Left lung (tissue), 10 donors: Measurements from ENCODE around the gene ZNF408. TPM values are rescaled to one million over a fixed set of nuclear protein-coding genes. Genes with fewer than 3 reads are reported as not detected.

ENCODE experiments used
- ATAC-seq: fragments of 200-7000 bp; cut with Tn5 transposase; one replicate; pipeline ENCODE4 v1.9.1; 2020; ENCODE audit warnings: moderate library complexity
- DNase-seq, 4 donors: peaks; one replicate each; pipeline ENCODE4 v3.0.0-alpha.2; 2013 to 2020
- H3K27ac ChIP-seq, 2 donors: fragments of 200-600 bp; sonication (generic) in 1 of 2; one replicate each; pipeline versions ENCODE4 v1.5.0 to v1.8.0; 2020 to 2021
- H3K27me3 ChIP-seq, 2 donors: fragments of 200-600 bp; sonication (generic) in 1 of 2; one replicate each; pipeline versions ENCODE4 v1.5.0 to v1.8.0; 2020 to 2021
- H3K36me3 ChIP-seq, 2 donors: fragments of 200-600 bp; sonication (generic) in 1 of 2; one replicate each; pipeline versions ENCODE4 v1.5.0 to v1.8.0; 2020 to 2021
- H3K4me1 ChIP-seq, 2 donors: fragments of 200-600 bp; one replicate each; pipeline ENCODE4 v1.8.0; 2021
- H3K4me3 ChIP-seq, 2 donors: fragments of 200-600 bp; sonication (generic) in 1 of 2; one replicate each; pipeline versions ENCODE4 v1.5.0 to v1.8.0; 2020 to 2021; ENCODE audit warnings: mild to moderate bottlenecking in 1 of 2
- H3K9me3 ChIP-seq, 2 donors: fragments of 200-600 bp; sonication (generic) in 1 of 2; one replicate each; pipeline versions ENCODE4 v1.5.0 to v1.8.0; 2020 to 2021
- intact Hi-C, 2 donors: fragments of 100-400 bp; cut with DNase I; formaldehyde crosslinking; loops; one replicate each; pipeline versions ENCODE4 v1.11.2 to v1.14.2; 2022
- polyA plus RNA-seq, 6 donors: library from polyadenylated mRNA; unstranded; fragments of 120-200 nt; gene quantifications; one replicate each; pipeline ENCODE4 v1.2.1, GENCODE V29; 2013; ENCODE audit not compliant: insufficient read length in 6 of 6
- total RNA-seq, 2 donors: library from RNA; stranded (reverse); fragmentation: NEBNext Ultra II Directional; extraction: Animal tissue kit (Norgen Biotek cat#: 25700); gene quantifications; one replicate each; pipeline ENCODE4 v1.2.1, GENCODE V29; 2021
- TF ChIP-seq, protein P1 (sequence below), 2 donors: fragments of 200-600 bp; sonication (generic) in 1 of 2; IDR thresholded peaks; one replicate each; pipeline versions ENCODE4 v1.5.0 to v1.8.0; 2021; ENCODE audit warnings: antibody characterized with exemption in 2 of 2
- donor health status: DM: no; HTN: yes; CAD: no.
- donor health status: DM: no; HTN: no; CAD: no.

ZNF408 gene
- total and polyA plus RNA-seq, 8 donors = 5.8 to 11.6 (median 10.1) TPM

DNA sequence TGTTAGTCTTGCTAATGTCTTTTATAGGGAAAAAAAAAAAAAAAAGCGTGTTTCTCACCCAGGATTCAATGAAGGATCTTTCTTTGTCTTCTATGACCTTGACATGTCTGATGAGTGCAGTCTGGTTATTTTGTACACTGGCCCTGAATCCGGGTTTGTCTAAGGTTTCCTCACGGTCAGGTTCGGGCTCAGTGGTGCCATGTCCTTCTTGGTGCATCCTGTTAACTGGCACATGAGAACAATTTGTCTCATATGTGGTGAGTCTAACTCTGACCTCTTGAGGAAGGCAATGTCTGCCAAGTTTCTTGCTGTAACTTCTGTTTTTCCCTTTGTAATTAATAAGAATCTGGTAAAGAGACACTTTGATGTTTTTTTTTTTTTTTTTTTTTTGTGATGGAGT, 30.7 kb downstream of the ZNF408 start:
- intact Hi-C loops = no loop called here
- ATAC-seq = no peak

DNA sequence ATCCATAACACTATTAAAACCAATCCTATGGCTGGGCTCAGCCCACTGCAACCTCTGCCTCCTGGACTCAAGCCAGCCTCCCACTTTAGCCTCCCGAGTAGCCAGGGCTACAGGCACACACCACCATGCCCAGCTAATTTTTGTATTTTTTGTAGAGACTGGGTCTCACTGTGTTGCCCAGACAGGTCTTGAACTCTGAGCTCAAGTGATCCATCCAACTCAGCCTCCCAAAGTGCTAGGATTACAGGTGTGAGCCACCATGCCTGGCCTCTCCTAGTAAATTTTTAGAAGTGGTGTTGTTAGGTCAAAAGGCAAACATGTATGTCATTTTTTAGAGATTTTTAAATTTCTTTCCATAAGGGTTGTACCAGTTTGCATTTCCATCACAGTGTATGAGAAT, 32.4 kb downstream of the ZNF408 start:
- Histone ChIP-seq H3K4me1 (no peaks in the 10 kb centered on the region), H3K36me3 (no peaks in the 10 kb centered on the region), H3K9me3 (no peaks in the 10 kb centered on the region), H3K27ac (no peak overlapping the region), H3K4me3 (no peak overlapping the region), H3K27me3 (no peaks in the 10 kb centered on the region)
- DNase-seq = no peak
- TF ChIP-seq, protein P1, sequence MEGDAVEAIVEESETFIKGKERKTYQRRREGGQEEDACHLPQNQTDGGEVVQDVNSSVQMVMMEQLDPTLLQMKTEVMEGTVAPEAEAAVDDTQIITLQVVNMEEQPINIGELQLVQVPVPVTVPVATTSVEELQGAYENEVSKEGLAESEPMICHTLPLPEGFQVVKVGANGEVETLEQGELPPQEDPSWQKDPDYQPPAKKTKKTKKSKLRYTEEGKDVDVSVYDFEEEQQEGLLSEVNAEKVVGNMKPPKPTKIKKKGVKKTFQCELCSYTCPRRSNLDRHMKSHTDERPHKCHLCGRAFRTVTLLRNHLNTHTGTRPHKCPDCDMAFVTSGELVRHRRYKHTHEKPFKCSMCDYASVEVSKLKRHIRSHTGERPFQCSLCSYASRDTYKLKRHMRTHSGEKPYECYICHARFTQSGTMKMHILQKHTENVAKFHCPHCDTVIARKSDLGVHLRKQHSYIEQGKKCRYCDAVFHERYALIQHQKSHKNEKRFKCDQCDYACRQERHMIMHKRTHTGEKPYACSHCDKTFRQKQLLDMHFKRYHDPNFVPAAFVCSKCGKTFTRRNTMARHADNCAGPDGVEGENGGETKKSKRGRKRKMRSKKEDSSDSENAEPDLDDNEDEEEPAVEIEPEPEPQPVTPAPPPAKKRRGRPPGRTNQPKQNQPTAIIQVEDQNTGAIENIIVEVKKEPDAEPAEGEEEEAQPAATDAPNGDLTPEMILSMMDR (IDR thresholded peaks at IDR 0.05) = no peak
- intact Hi-C loops = no loop called here
- no peak for ATAC-seq

More for the DNA sequence above, 30.7 kb downstream of the ZNF408 start:
- no peak overlapping the region for H3K27ac ChIP-seq
- H3K9me3 ChIP-seq = no peaks in the 10 kb centered on the region
- no peak overlapping the region for H3K4me3 ChIP-seq
- TF ChIP-seq, protein P1 (IDR thresholded peaks at IDR 0.05) = no peak
- no peaks in the 10 kb centered on the region for H3K4me1 ChIP-seq
- H3K27me3 ChIP-seq = no peaks in the 10 kb centered on the region
- H3K36me3 ChIP-seq = no peaks in the 10 kb centered on the region
- DNase-seq = no peak

DNA sequence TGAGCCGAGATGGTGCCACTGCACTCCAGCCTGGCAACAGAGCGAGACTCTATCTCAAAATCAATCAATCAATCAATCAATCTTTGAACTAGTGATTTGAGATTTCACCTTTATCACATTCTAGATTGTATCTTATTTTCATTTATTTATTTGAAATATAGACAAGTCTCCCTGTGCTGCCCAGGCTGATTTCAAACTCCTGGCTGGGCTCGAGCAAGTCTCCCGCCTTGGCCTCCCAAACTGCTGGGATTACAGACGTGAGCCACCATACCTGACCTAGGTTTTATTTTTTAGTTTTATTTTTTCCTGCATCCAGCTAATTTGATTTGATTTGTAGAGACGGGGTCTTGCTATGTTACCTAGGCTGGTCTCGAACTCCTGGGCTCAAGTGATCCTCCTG, 35.3 kb downstream of the ZNF408 start:
- DNase-seq = no peak
- intact Hi-C loops = no loop called here
- no peak overlapping the region for H3K27ac ChIP-seq
- no peaks in the 10 kb centered on the region for H3K27me3 ChIP-seq
- H3K9me3 ChIP-seq = no peaks in the 10 kb centered on the region
- TF ChIP-seq, protein P1 (IDR thresholded peaks at IDR 0.05) = no peak
- no peak overlapping the region for H3K4me3 ChIP-seq
- H3K4me1 ChIP-seq = no peaks in the 10 kb centered on the region
- peaks cover 0 to 2% of the 10 kb centered on the region in 2 donors for H3K36me3 ChIP-seq
- no peak for ATAC-seq

DNA sequence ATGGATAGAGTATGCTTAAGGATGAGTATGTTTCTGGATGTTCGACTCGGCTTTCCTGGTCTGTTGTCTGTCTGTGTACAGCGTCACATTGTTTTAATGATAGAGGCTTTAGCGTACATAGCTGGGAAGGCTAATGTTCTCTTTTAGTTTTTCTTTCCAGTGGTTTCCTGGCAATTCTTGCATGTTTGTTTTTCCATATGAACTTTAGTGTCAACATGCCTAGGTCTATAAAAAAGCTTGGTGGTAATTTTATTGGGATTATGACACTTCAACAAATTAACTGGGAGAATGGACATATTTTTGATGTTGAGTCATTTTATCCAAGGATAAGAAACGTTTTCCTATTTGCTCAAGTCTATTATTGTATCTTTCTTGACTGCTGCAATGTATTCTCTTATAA, 35.8 kb downstream of the ZNF408 start:
- H3K9me3 ChIP-seq = no peaks in the 10 kb centered on the region
- DNase-seq = no peak
- no peak overlapping the region for H3K27ac ChIP-seq
- intact Hi-C loops = no loop called here
- TF ChIP-seq, protein P1 (IDR thresholded peaks at IDR 0.05) = no peak
- H3K36me3 ChIP-seq = peaks cover 0 to 7% of the 10 kb centered on the region in 2 donors
- ATAC-seq = no peak
- H3K27me3 ChIP-seq = no peaks in the 10 kb centered on the region
- no peaks in the 10 kb centered on the region for H3K4me1 ChIP-seq
- no peak overlapping the region for H3K4me3 ChIP-seq

DNA sequence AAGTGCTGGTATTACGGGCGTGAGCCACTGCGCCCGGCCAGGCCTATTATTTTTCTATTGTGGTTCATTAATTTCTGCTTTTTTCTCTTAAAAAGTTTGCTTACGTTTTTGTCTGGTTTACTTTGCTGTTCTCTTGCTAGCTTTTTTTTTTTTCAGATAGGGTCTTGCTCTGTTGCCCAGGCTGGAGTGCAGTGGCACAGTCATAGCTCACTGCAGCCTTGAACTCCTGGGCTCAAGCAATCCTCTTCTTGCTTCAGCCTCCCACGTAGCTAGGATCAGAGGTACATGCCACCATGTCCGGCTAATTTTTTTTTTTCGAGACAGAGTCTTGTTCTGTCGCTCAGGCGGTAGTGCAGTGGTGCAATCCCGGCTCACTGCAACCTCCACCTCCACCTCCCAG, 36.9 kb downstream of the ZNF408 start:
- intact Hi-C loops = no loop called here
- H3K4me3 ChIP-seq = no peak overlapping the region
- TF ChIP-seq, protein P1 (IDR thresholded peaks at IDR 0.05) = no peak

More for the DNA sequence above, 36.9 kb downstream of the ZNF408 start:
- Histone ChIP-seq H3K36me3 (peaks cover 0 to 17% of the 10 kb centered on the region in 2 donors), H3K27ac (no peak overlapping the region), H3K27me3 (no peaks in the 10 kb centered on the region), H3K9me3 (no peaks in the 10 kb centered on the region), H3K4me1 (no peaks in the 10 kb centered on the region)
- DNase-seq (no peak), ATAC-seq (no peak)
